ENCODE data around the gene ROR2.

- TF ChIP-seq, protein P1, sequence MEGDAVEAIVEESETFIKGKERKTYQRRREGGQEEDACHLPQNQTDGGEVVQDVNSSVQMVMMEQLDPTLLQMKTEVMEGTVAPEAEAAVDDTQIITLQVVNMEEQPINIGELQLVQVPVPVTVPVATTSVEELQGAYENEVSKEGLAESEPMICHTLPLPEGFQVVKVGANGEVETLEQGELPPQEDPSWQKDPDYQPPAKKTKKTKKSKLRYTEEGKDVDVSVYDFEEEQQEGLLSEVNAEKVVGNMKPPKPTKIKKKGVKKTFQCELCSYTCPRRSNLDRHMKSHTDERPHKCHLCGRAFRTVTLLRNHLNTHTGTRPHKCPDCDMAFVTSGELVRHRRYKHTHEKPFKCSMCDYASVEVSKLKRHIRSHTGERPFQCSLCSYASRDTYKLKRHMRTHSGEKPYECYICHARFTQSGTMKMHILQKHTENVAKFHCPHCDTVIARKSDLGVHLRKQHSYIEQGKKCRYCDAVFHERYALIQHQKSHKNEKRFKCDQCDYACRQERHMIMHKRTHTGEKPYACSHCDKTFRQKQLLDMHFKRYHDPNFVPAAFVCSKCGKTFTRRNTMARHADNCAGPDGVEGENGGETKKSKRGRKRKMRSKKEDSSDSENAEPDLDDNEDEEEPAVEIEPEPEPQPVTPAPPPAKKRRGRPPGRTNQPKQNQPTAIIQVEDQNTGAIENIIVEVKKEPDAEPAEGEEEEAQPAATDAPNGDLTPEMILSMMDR (IDR thresholded peaks at IDR 0.05): no peak
- no peak for TF ChIP-seq POLR2A (IDR thresholded peaks at IDR 0.05)
Observed at GRCh38 chr9:91923145-91923544, 26.9 kb downstream of the ROR2 start.
